Prostate gland (tissue), 2 donors: ENCODE measurements around the gene DHX9.

Experiments
- CTCF ChIP-seq, 4 experiments: fragments of 200-600 bp in 2 of 4; fragments of 450-650 bp in 2 of 4; sonication (generic) in 2 of 4; IDR thresholded peaks; 1 replicate in 3 of 4; 2 replicates in 1 of 4; pipeline ENCODE4 v1.5.1; 2016 to 2019; ENCODE audit warnings: antibody characterized with exemption in 4 of 4, mild to moderate bottlenecking in 2 of 4, moderate library complexity in 2 of 4
- POLR2A ChIP-seq: fragments of 450-650 bp; IDR thresholded peaks from one replicate; pipeline ENCODE4 v1.6.1; 2016; ENCODE audit warnings: antibody characterized with exemption, mild to moderate bottlenecking
- POLR2AphosphoS5 ChIP-seq: sonication (generic); formaldehyde crosslinking; IDR thresholded peaks from one replicate; pipeline ENCODE4 v1.6.1; 2017; ENCODE audit warnings: antibody characterized with exemption

DNA sequence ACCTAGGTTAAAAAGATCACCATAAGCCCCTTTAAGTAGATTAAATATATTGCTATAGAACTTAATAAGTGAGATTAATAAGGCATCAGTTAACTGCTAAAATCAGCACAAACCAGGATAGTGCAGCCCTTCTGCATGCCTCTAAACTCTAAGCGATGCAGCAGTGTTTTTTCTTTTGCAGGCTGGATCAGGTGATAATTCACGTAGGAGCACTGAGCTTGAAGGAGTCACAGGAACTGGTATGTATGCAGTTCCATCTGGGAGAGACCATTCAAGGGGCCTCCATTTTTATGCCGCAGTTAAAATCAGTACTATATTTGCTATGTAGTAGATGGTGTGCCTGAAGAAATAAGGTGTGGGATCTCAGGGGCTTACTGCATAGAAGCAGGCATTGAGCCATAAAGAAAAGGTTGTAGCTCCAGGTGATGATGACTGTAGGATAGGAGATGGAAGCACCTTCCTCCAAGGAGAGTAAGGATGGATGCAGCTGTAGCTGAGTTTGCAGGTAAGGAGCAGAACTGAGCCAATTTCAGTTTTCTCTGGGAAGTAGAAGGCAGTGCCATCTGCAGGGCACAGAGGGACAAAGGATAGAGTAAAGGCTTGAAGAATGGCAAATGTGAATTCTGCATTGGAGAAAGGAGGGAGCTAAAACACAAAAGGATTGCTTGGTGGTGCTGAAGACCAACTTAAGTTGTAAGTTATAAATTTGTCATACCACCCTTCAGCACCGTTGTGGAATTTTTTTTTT, 27.0 kb upstream of the DHX9 start:
- TF ChIP-seq CTCF (IDR thresholded peaks at IDR 0.05) (no peak), POLR2AphosphoS5 (no peak), POLR2A (no peak)
